Activated CD4-positive, alpha-beta T cell treated with anti-CD3 and anti-CD28 coated beads, Interleukin-2, amount 10 ng/mL, durations not matched to agents 24 days and 14 days (primary cell): Measurements from ENCODE around the gene LTBP4. TPM values are rescaled to one million over a fixed set of nuclear protein-coding genes. Genes with fewer than 3 reads are reported as not detected.

Experiments used
- DNase-seq: peaks from one replicate; pipeline ENCODE4 v3.0.0; 2022
- H3K27ac Mint-ChIP-seq: one replicate; pipeline ENCODE4 v1.8.0; 2022; ENCODE audit warnings: mild to moderate bottlenecking, mixed read lengths
- H3K27me3 Mint-ChIP-seq: one replicate; pipeline ENCODE4 v1.8.0; 2022; ENCODE audit warnings: mixed read lengths
- H3K36me3 Mint-ChIP-seq: one replicate; pipeline ENCODE4 v1.8.0; 2022; ENCODE audit warnings: low read depth, mild to moderate bottlenecking, mixed read lengths
- H3K4me1 Mint-ChIP-seq: one replicate; pipeline ENCODE4 v1.8.0; 2021; ENCODE audit warnings: mixed read lengths
- H3K4me3 Mint-ChIP-seq: one replicate; pipeline ENCODE4 v1.8.0; 2022; ENCODE audit warnings: mild to moderate bottlenecking, moderate library complexity, mixed read lengths
- H3K9me3 Mint-ChIP-seq: one replicate; pipeline ENCODE4 v1.8.0; 2021; ENCODE audit warnings: mixed read lengths
- intact Hi-C: fragments of 100-400 bp; cut with micrococcal nuclease; formaldehyde crosslinking; loops from one replicate; pipeline ENCODE4 v1.15.1; 2023
- total RNA-seq: library from RNA; stranded (reverse); gene quantifications from 2 replicates; pipeline ENCODE4 v1.2.3, GENCODE V29; 2022

Gene LTBP4
- total RNA-seq, 1 donor from 2014 or later: 126 TPM

- H3K4me1 Mint-ChIP-seq: peaks cover 55% of the 10 kb centered on the region
- no peak for DNase-seq
- H3K9me3 Mint-ChIP-seq: no peaks in the 10 kb centered on the region
- intact Hi-C loops: loop anchor here (10.0 kb wide), 2 partner anchors 937 to 1277 kb away; partner anchors contain the start of gene ARHGEF1
- peak overlapping the region; percentile 94 for H3K4me3 Mint-ChIP-seq
- H3K36me3 Mint-ChIP-seq: peaks cover 5% of the 10 kb centered on the region
- peaks cover 3% of the 10 kb centered on the region for H3K27me3 Mint-ChIP-seq
- peak overlapping the region; percentile 1 for H3K27ac Mint-ChIP-seq
These were observed 6.4 kb downstream of the LTBP4 start for GRCh38 chr19:40607311-40608239.

GRCh38 chr19:40608240-40608621, 7.1 kb downstream of the LTBP4 start:
- H3K4me1 Mint-ChIP-seq: peaks cover 52% of the 10 kb centered on the region
- no peaks in the 10 kb centered on the region for H3K27me3 Mint-ChIP-seq
- H3K4me3 Mint-ChIP-seq: peak overlapping the region; percentile 94
- H3K27ac Mint-ChIP-seq: no peak overlapping the region
- intact Hi-C loops: loop anchor here (10.0 kb wide), 2 partner anchors 937 to 1277 kb away; partner anchors contain the start of gene ARHGEF1
- H3K36me3 Mint-ChIP-seq: peaks cover 5% of the 10 kb centered on the region
- no peaks in the 10 kb centered on the region for H3K9me3 Mint-ChIP-seq
- DNase-seq: no peak

- H3K27ac Mint-ChIP-seq: peak overlapping the region; percentile 97
- peaks cover 47% of the 10 kb centered on the region for H3K4me1 Mint-ChIP-seq
- peaks cover 4% of the 10 kb centered on the region for H3K36me3 Mint-ChIP-seq
- intact Hi-C loops: loop anchor here (10.0 kb wide), 2 partner anchors 936 to 1276 kb away; partner anchors contain the start of gene ARHGEF1
- no peaks in the 10 kb centered on the region for H3K27me3 Mint-ChIP-seq
- peak overlapping the region; percentile 95 for H3K4me3 Mint-ChIP-seq
- DNase-seq: no peak
- H3K9me3 Mint-ChIP-seq: no peaks in the 10 kb centered on the region
These were observed 7.8 kb downstream of the LTBP4 start for GRCh38 chr19:40608957-40609356.

- DNase-seq: peak; percentile 97
- intact Hi-C loops: loop anchor here (1.0 to 10.0 kb wide), 6 partner anchors 105 to 1275 kb away; partner anchors contain the start of genes AKT2, ARHGEF1, BCKDHA and COQ8B
- peaks cover 43% of the 10 kb centered on the region for H3K4me1 Mint-ChIP-seq
- H3K27me3 Mint-ChIP-seq: no peaks in the 10 kb centered on the region
- peak overlapping the region; percentile 97 for H3K27ac Mint-ChIP-seq
- H3K9me3 Mint-ChIP-seq: no peaks in the 10 kb centered on the region
- H3K36me3 Mint-ChIP-seq: peaks cover 4% of the 10 kb centered on the region
- H3K4me3 Mint-ChIP-seq: peak overlapping the region; percentile 95
These were observed 8.6 kb downstream of the LTBP4 start for GRCh38 chr19:40609561-40610395.

- Mint-ChIP-seq H3K4me3 (peak overlapping the region; percentile 95), H3K36me3 (peaks cover 9% of the 10 kb centered on the region), H3K27ac (peak overlapping the region; percentile 97), H3K4me1 (peaks cover 46% of the 10 kb centered on the region), H3K27me3 (no peaks in the 10 kb centered on the region), H3K9me3 (no peaks in the 10 kb centered on the region)
- DNase-seq: peak; percentile 83
- intact Hi-C loops: loop anchor here (1.0 to 10.0 kb wide), 4 partner anchors 104 to 787 kb away; partner anchors contain the start of genes AKT2, BCKDHA, COQ8B and EXOSC5
These were observed 9.4 kb downstream of the LTBP4 start for GRCh38 chr19:40610396-40611064.

- Mint-ChIP-seq H3K9me3 (no peaks in the 10 kb centered on the region), H3K27ac (peak overlapping the region; percentile 97), H3K36me3 (peaks cover 12% of the 10 kb centered on the region), H3K4me1 (peaks cover 47% of the 10 kb centered on the region), H3K4me3 (peak overlapping the region; percentile 95), H3K27me3 (no peaks in the 10 kb centered on the region)
- intact Hi-C loops: loop anchor here (5.0 to 10.0 kb wide), 3 partner anchors 104 to 786 kb away; partner anchors contain the start of genes AKT2, BCKDHA, COQ8B and EXOSC5
- DNase-seq: no peak
These were observed 9.9 kb downstream of the LTBP4 start for GRCh38 chr19:40611096-40611495.

GRCh38 chr19:40611900-40612698, 10.9 kb downstream of the LTBP4 start:
- H3K36me3 Mint-ChIP-seq: peaks cover 14% of the 10 kb centered on the region
- DNase-seq: no peak

GRCh38 chr19:40612831-40613689, 11.9 kb downstream of the LTBP4 start:
- Mint-ChIP-seq H3K9me3 (no peaks in the 10 kb centered on the region), H3K36me3 (peaks cover 18% of the 10 kb centered on the region), H3K4me1 (peaks cover 42% of the 10 kb centered on the region), H3K4me3 (peak overlapping the region; percentile 92), H3K27ac (peak overlapping the region; percentile 98), H3K27me3 (no peaks in the 10 kb centered on the region)
- intact Hi-C loops: loop anchor here (1.0 to 10.0 kb wide), 5 partner anchors 8 to 784 kb away; partner anchors contain the start of genes AKT2, BCKDHA, COQ8B and EXOSC5
- DNase-seq: peak; percentile 93

More at GRCh38 chr19:40611900-40612698, 10.9 kb downstream of the LTBP4 start:
- Mint-ChIP-seq H3K27me3 (no peaks in the 10 kb centered on the region), H3K9me3 (no peaks in the 10 kb centered on the region), H3K4me3 (peak overlapping the region; percentile 92), H3K27ac (peak overlapping the region; percentile 49), H3K4me1 (peaks cover 45% of the 10 kb centered on the region)
- intact Hi-C loops: loop anchor here (5.0 to 10.0 kb wide), 3 partner anchors 103 to 785 kb away; partner anchors contain the start of genes AKT2, BCKDHA, COQ8B and EXOSC5

- peak; percentile 96 for DNase-seq
- Mint-ChIP-seq H3K36me3 (peaks cover 22% of the 10 kb centered on the region), H3K27me3 (no peaks in the 10 kb centered on the region), H3K4me1 (peaks cover 39% of the 10 kb centered on the region), H3K27ac (peak overlapping the region; percentile 98), H3K9me3 (no peaks in the 10 kb centered on the region), H3K4me3 (peak overlapping the region; percentile 92)
- intact Hi-C loops: loop anchor here (1.0 to 10.0 kb wide), 7 partner anchors 9 to 783 kb away; partner anchors contain the start of genes AKT2, BCKDHA, COQ8B and EXOSC5
These were observed 12.8 kb downstream of the LTBP4 start for GRCh38 chr19:40613690-40614621.

GRCh38 chr19:40614622-40615411, 13.6 kb downstream of the LTBP4 start:
- H3K27ac Mint-ChIP-seq: peak overlapping the region; percentile 98
- no peaks in the 10 kb centered on the region for H3K27me3 Mint-ChIP-seq
- H3K4me3 Mint-ChIP-seq: peak overlapping the region; percentile 92
- no peaks in the 10 kb centered on the region for H3K9me3 Mint-ChIP-seq
- H3K36me3 Mint-ChIP-seq: peaks cover 30% of the 10 kb centered on the region
- intact Hi-C loops: loop anchor here (1.0 to 10.0 kb wide), 6 partner anchors 48 to 782 kb away; partner anchors contain the start of genes ACTMAP, AKT2, BCKDHA and COQ8B
- DNase-seq: peak; percentile 95
- peaks cover 40% of the 10 kb centered on the region for H3K4me1 Mint-ChIP-seq
